WTC11 (cell line): Measurements from ENCODE around the gene TSC22D2. TPM values are rescaled to one million over a fixed set of nuclear protein-coding genes. Genes with fewer than 3 reads are reported as not detected.

Experiments
- ATAC-seq: fragments of 200-7000 bp; cut with Tn5 transposase; 2 replicates; pipeline ENCODE4 v1.10.0; 2021; ENCODE audit warnings: mild to moderate bottlenecking, moderate library complexity
- CTCF ChIA-PET: fragments of 300-600 bp; sonication (Branson Sonifier 250); formaldehyde crosslinking; loops from one replicate; lab custom pipeline; 2021; ENCODE audit warnings: antibody characterized with exemption; lab: Charles Lee
- POLR2A ChIA-PET: fragments of 350-600 bp; sonication (Branson Sonifier 250); formaldehyde crosslinking; loops from one replicate; lab custom pipeline; 2021; ENCODE audit warnings: antibody characterized with exemption; lab: Charles Lee
- DNase-seq: peaks from one replicate; pipeline ENCODE4 v3.0.0; 2021; ENCODE audit warnings: low spot score
- H3K27ac Mint-ChIP-seq: 2 replicates; pipeline ENCODE4 v1.8.0; 2021; ENCODE audit warnings: mixed read lengths
- H3K27me3 Mint-ChIP-seq: 2 replicates; pipeline ENCODE4 v1.8.0; 2021; ENCODE audit warnings: low read depth, mild to moderate bottlenecking, moderate library complexity, mixed read lengths
- H3K36me3 Mint-ChIP-seq: 2 replicates; pipeline ENCODE4 v1.8.0; 2021; ENCODE audit warnings: mixed read lengths
- H3K4me1 Mint-ChIP-seq: 2 replicates; pipeline ENCODE4 v1.8.0; 2022; ENCODE audit warnings: mixed read lengths
- H3K4me3 Mint-ChIP-seq: 2 replicates; pipeline ENCODE4 v1.8.0; 2021; ENCODE audit warnings: mild to moderate bottlenecking, moderate library complexity, mixed read lengths
- H3K9me3 Mint-ChIP-seq: 2 replicates; pipeline ENCODE4 v1.8.0; 2021; ENCODE audit warnings: mixed read lengths
- ATF1 ChIP-seq: sonication (generic); formaldehyde crosslinking; IDR thresholded peaks from 2 replicates; pipeline ENCODE4 v1.8.1; 2023; ENCODE audit warnings: mild to moderate bottlenecking, moderate library complexity, missing genetic modification reagents
- CBFB ChIP-seq: sonication (generic); formaldehyde crosslinking; IDR thresholded peaks from 2 replicates; pipeline ENCODE4 v1.8.1; 2022; ENCODE audit warnings: mild to moderate bottlenecking, low read depth, missing genetic modification reagents
- CREB1 ChIP-seq: sonication (generic); formaldehyde crosslinking; IDR thresholded peaks from 2 replicates; pipeline ENCODE4 v1.8.0; 2023; ENCODE audit warnings: mild to moderate bottlenecking, missing genetic modification reagents
- FOXP1 ChIP-seq: sonication (generic); formaldehyde crosslinking; IDR thresholded peaks from 2 replicates; pipeline ENCODE4 v1.8.0; 2022; ENCODE audit warnings: missing genetic modification reagents, mild to moderate bottlenecking, moderate library complexity, borderline replicate concordance
- IRF2 ChIP-seq: sonication (generic); formaldehyde crosslinking; IDR thresholded peaks from 2 replicates; pipeline ENCODE4 v1.8.0; 2022; ENCODE audit warnings: low read depth, missing genetic modification reagents, borderline replicate concordance
- JAZF1 ChIP-seq: fragments of 250-450 bp; sonication (Bioruptor Pico); IDR thresholded peaks from 2 replicates; pipeline ENCODE4 v1.9.0; 2021; ENCODE audit warnings: moderate library complexity, mild to moderate bottlenecking, inconsistent platforms
- JUN ChIP-seq: sonication (generic); formaldehyde crosslinking; IDR thresholded peaks from 2 replicates; pipeline ENCODE4 v1.8.0; 2023; ENCODE audit warnings: mild to moderate bottlenecking, missing genetic modification reagents
- MXD4 ChIP-seq: fragments of 250-450 bp; sonication (Bioruptor Pico); IDR thresholded peaks from 2 replicates; pipeline ENCODE4 v1.8.0; 2021; ENCODE audit warnings: mild to moderate bottlenecking, moderate library complexity, borderline replicate concordance
- MYBL2 ChIP-seq: sonication (generic); formaldehyde crosslinking; IDR thresholded peaks from 2 replicates; pipeline ENCODE4 v1.8.1; 2023; ENCODE audit warnings: mild to moderate bottlenecking, moderate library complexity, missing genetic modification reagents
- NR2C2 ChIP-seq: sonication (generic); formaldehyde crosslinking; IDR thresholded peaks from 2 replicates; pipeline ENCODE4 v1.8.0; 2022; ENCODE audit warnings: mild to moderate bottlenecking, missing genetic modification reagents
- PREB ChIP-seq: sonication (generic); formaldehyde crosslinking; IDR thresholded peaks from 2 replicates; pipeline ENCODE4 v1.8.1; 2022; ENCODE audit warnings: mild to moderate bottlenecking, missing genetic modification reagents, moderate library complexity, borderline replicate concordance
- TCF7 ChIP-seq: sonication (generic); formaldehyde crosslinking; IDR thresholded peaks from 2 replicates; pipeline ENCODE4 v1.8.0; 2022; ENCODE audit warnings: mild to moderate bottlenecking, low read depth, missing genetic modification reagents, moderate library complexity
- TEAD4 ChIP-seq: sonication (generic); formaldehyde crosslinking; IDR thresholded peaks from 2 replicates; pipeline ENCODE4 v1.8.0; 2022; ENCODE audit warnings: mild to moderate bottlenecking, missing genetic modification reagents
- TP53 ChIP-seq: sonication (generic); formaldehyde crosslinking; IDR thresholded peaks from 2 replicates; pipeline ENCODE4 v1.8.1; 2023; ENCODE audit warnings: mild to moderate bottlenecking, missing genetic modification reagents
- USF2 ChIP-seq: sonication (generic); formaldehyde crosslinking; IDR thresholded peaks from 2 replicates; pipeline ENCODE4 v1.8.1; 2023; ENCODE audit warnings: mild to moderate bottlenecking, missing genetic modification reagents, moderate library complexity
- ZBTB43 ChIP-seq: sonication (generic); formaldehyde crosslinking; IDR thresholded peaks from 2 replicates; pipeline ENCODE4 v1.8.1; 2023; ENCODE audit warnings: mild to moderate bottlenecking, missing genetic modification reagents
- ZNF232 ChIP-seq: sonication (generic); formaldehyde crosslinking; IDR thresholded peaks from 2 replicates; pipeline ENCODE4 v1.8.0; 2022; ENCODE audit warnings: mild to moderate bottlenecking, missing genetic modification reagents
- ZNF263 ChIP-seq: sonication (generic); formaldehyde crosslinking; IDR thresholded peaks from 2 replicates; pipeline ENCODE4 v1.8.1; 2022; ENCODE audit warnings: low read depth, mild to moderate bottlenecking, moderate library complexity, missing genetic modification reagents
- total RNA-seq: library from RNA; stranded (reverse); gene quantifications from 3 replicates; pipeline ENCODE4 v1.2.3, GENCODE V29; 2021
- TF ChIP-seq, protein P1 (sequence below): sonication (generic); formaldehyde crosslinking; IDR thresholded peaks from 2 replicates; pipeline ENCODE4 v1.8.0; 2022; ENCODE audit warnings: mild to moderate bottlenecking, missing genetic modification reagents
- TF ChIP-seq, protein P2 (sequence below): sonication (generic); formaldehyde crosslinking; conservative IDR thresholded peaks from 2 replicates; pipeline ENCODE4 v1.8.1; 2022; ENCODE audit warnings: mild to moderate bottlenecking, missing genetic modification reagents
- TF ChIP-seq, protein P3 (sequence below): fragments of 250-450 bp; sonication (Bioruptor Pico); IDR thresholded peaks from 2 replicates; pipeline ENCODE4 v1.9.0; 2021; ENCODE audit warnings: mild to moderate bottlenecking, borderline replicate concordance
- TF ChIP-seq, protein P4 (sequence below): sonication (generic); formaldehyde crosslinking; IDR thresholded peaks from 2 replicates; pipeline ENCODE4 v1.8.1; 2023; ENCODE audit warnings: mild to moderate bottlenecking, missing genetic modification reagents

TSC22D2 gene
- total RNA-seq, 1 experiment from 2014 or later: 24.0 TPM

DNA sequence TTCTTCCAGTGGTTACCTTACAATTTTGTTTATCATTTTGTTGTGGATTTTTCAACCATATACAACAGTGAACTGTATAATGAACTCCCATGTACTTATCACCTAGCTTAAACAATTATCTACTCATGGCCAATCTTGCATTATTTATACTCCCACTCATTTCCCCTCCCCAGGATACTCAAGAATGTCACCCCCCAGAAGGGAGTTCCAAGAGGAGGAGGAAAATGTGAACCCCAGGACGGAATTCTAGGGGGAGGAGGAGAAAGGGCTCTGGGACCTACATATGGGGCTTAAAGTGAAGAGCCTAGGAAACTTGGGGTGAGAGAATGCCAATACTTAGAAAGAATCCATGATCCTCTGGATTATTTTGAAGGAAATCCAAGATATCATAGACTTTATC lies 59.3 kb downstream of the TSC22D2 start:
- no peak overlapping the region for H3K27ac Mint-ChIP-seq
- no peak overlapping the region for H3K4me3 Mint-ChIP-seq
- POLR2A ChIA-PET: no interaction called here

GRCh38 chr3:150469031-150469930 lies 61.2 kb downstream of the TSC22D2 start:
- H3K4me3 Mint-ChIP-seq: no peak overlapping the region
- TF ChIP-seq ZBTB43 (no peak), USF2 (no peak), TCF7 (CRISPR knock-in tag) (no peak), NR2C2 (CRISPR knock-in tag) (no peak), IRF2 (CRISPR knock-in tag) (no peak), TEAD4 (CRISPR knock-in tag) (no peak), FOXP1 (CRISPR knock-in tag) (no peak), MYBL2 (CRISPR knock-in tag) (no peak), ATF1 (CRISPR knock-in tag) (no peak), CREB1 (CRISPR knock-in tag) (no peak), JUN (no peak), CBFB (CRISPR knock-in tag) (no peak), JAZF1 (CRISPR knock-in tag) (no peak), PREB (CRISPR knock-in tag) (no peak), ZNF232 (CRISPR knock-in tag) (no peak)
- TF ChIP-seq, protein P1, sequence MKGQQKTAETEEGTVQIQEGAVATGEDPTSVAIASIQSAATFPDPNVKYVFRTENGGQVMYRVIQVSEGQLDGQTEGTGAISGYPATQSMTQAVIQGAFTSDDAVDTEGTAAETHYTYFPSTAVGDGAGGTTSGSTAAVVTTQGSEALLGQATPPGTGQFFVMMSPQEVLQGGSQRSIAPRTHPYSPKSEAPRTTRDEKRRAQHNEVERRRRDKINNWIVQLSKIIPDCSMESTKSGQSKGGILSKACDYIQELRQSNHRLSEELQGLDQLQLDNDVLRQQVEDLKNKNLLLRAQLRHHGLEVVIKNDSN: no peak
- TF ChIP-seq, protein P2, sequence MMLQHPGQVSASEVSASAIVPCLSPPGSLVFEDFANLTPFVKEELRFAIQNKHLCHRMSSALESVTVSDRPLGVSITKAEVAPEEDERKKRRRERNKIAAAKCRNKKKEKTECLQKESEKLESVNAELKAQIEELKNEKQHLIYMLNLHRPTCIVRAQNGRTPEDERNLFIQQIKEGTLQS (CRISPR knock-in tag): no peak
- TF ChIP-seq, protein P3, sequence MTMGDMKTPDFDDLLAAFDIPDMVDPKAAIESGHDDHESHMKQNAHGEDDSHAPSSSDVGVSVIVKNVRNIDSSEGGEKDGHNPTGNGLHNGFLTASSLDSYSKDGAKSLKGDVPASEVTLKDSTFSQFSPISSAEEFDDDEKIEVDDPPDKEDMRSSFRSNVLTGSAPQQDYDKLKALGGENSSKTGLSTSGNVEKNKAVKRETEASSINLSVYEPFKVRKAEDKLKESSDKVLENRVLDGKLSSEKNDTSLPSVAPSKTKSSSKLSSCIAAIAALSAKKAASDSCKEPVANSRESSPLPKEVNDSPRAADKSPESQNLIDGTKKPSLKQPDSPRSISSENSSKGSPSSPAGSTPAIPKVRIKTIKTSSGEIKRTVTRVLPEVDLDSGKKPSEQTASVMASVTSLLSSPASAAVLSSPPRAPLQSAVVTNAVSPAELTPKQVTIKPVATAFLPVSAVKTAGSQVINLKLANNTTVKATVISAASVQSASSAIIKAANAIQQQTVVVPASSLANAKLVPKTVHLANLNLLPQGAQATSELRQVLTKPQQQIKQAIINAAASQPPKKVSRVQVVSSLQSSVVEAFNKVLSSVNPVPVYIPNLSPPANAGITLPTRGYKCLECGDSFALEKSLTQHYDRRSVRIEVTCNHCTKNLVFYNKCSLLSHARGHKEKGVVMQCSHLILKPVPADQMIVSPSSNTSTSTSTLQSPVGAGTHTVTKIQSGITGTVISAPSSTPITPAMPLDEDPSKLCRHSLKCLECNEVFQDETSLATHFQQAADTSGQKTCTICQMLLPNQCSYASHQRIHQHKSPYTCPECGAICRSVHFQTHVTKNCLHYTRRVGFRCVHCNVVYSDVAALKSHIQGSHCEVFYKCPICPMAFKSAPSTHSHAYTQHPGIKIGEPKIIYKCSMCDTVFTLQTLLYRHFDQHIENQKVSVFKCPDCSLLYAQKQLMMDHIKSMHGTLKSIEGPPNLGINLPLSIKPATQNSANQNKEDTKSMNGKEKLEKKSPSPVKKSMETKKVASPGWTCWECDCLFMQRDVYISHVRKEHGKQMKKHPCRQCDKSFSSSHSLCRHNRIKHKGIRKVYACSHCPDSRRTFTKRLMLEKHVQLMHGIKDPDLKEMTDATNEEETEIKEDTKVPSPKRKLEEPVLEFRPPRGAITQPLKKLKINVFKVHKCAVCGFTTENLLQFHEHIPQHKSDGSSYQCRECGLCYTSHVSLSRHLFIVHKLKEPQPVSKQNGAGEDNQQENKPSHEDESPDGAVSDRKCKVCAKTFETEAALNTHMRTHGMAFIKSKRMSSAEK (CRISPR knock-in tag): no peak
- TF ChIP-seq, protein P4, sequence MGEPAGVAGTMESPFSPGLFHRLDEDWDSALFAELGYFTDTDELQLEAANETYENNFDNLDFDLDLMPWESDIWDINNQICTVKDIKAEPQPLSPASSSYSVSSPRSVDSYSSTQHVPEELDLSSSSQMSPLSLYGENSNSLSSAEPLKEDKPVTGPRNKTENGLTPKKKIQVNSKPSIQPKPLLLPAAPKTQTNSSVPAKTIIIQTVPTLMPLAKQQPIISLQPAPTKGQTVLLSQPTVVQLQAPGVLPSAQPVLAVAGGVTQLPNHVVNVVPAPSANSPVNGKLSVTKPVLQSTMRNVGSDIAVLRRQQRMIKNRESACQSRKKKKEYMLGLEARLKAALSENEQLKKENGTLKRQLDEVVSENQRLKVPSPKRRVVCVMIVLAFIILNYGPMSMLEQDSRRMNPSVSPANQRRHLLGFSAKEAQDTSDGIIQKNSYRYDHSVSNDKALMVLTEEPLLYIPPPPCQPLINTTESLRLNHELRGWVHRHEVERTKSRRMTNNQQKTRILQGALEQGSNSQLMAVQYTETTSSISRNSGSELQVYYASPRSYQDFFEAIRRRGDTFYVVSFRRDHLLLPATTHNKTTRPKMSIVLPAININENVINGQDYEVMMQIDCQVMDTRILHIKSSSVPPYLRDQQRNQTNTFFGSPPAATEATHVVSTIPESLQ (CRISPR knock-in tag): no peak

More for the DNA sequence above, 59.3 kb downstream of the TSC22D2 start:
- CTCF ChIA-PET: no interaction called here
- H3K27me3 Mint-ChIP-seq: no peaks in the 10 kb centered on the region
- TF ChIP-seq ZNF263: no peak
- no peak for TF ChIP-seq NR2C2 (CRISPR knock-in tag)
- TF ChIP-seq MXD4 (CRISPR knock-in tag): no peak
- no peak for TF ChIP-seq TP53 (CRISPR knock-in tag)
- TF ChIP-seq, protein P1: no peak
- H3K9me3 Mint-ChIP-seq: no peaks in the 10 kb centered on the region
- H3K4me1 Mint-ChIP-seq: peaks cover 23% of the 10 kb centered on the region
- DNase-seq (no peak), ATAC-seq (no peak)
- H3K36me3 Mint-ChIP-seq: no peaks in the 10 kb centered on the region

More at GRCh38 chr3:150469031-150469930, 61.2 kb downstream of the TSC22D2 start:
- H3K27me3 Mint-ChIP-seq: no peaks in the 10 kb centered on the region
- CTCF ChIA-PET: interaction anchor here (1.7 kb wide), 1 partner anchor 26 kb away, joined by 8 read pairs; no protein-coding TSS in a partner anchor
- peaks cover 23% of the 10 kb centered on the region for H3K4me1 Mint-ChIP-seq
- DNase-seq: no peak
- ATAC-seq: no peak
- H3K27ac Mint-ChIP-seq: no peak overlapping the region
- no peaks in the 10 kb centered on the region for H3K36me3 Mint-ChIP-seq
- peaks cover 7% of the 10 kb centered on the region for H3K9me3 Mint-ChIP-seq
- POLR2A ChIA-PET: no interaction called here
